ENCODE results near the gene ARFGAP2. TPM values are rescaled to one million over a fixed set of nuclear protein-coding genes. Genes with fewer than 3 reads are reported as not detected.

The ARFGAP2 gene
- total RNA-seq (2021): 122 and 130 TPM in 2 replicates
- Bru-seq, nascent RNA: percentile 89 among the genes with signal in this experiment
- percentile 94 among the genes with signal in this experiment for BruChase-seq, experiment 1, labeled RNA remaining after a 2-hour chase
- percentile 94 among the genes with signal in this experiment for BruChase-seq, experiment 2, labeled RNA remaining after a 6-hour chase
- long read RNA-seq, transcript ARFGAP2-205 (16 exons, 2,976 nt): major isoform, 24 of 155 reads
- long read RNA-seq, partial matches to known transcripts: 14 of 155 reads
- long read RNA-seq, other reads (novel, unspliced or antisense): 115 of 155 reads

DNA sequence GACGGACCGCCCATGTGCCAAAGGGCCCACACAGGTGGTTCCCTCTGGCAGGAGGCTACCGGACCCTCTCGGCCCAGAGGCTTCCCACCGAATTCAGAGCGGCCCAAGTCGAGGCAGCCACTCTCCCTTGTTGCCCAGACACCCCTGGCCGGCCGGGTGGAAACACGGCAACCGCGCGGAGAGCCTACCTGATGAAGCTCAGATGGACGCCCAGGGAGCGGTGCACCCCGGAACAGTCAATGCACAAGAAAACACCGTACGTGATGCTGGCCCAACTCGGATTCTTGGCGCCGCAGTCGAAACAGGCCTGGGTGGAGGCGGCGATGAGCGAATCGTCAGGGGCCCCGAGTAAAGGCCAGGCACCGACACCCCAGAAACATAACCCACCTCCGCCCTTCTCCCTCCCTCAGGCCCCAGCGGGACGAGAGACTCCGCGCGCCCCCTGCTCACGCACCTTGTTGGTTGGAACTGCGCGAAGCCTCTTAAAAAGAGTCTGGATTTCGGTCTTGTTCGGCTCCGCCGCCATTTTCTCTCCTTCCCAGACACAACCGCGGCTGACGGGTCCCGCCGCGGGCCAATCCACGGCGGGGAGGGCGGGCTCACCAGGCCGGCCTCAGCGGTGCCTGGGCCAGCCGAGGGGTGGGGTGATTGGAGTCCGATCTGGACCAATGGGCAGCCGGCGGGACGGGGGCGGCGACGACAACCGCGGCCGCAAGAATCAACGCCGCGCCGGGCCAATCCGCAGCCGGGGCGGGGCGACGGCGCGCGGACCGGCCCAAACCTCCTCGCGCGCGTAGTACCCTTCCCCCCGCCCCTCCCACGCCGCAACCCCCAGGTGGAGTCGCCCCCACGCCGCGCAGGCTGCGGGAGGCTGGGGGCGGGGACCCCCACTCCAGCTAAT, at the start of gene ARFGAP2:
ARFGAP2 (minus strand) TSS at position 552 of the 901 bp plus-strand sequence; CDS start at position 526, 26 bp downstream.
- peak; percentile 85 to 97 for DNase-seq
- Histone ChIP-seq H3K4me3 (peak within 1 kb of the TSS; percentile 95), H3K27ac (peak within 1 kb of the TSS; percentile 77), H3K9me3 (ENCODE audit: insufficient read depth, low read depth) (no peaks in the 10 kb centered on the region), H3K4me2 (peak within 1 kb of the TSS; percentile 95), H3K27me3 (ENCODE audit: insufficient read depth, low read depth) (no peaks in the 10 kb centered on the region), H2AFZ (peak within 1 kb of the TSS; percentile 96), H3K36me3 (ENCODE audit: low read depth) (peaks cover 20% of the 10 kb centered on the region; the same call in 1 of the 2 replicates), H3K4me1 (replicated peaks; ENCODE audit: insufficient read depth) (peaks cover 12% of the 10 kb centered on the region), H3K9me2 (ENCODE audit: insufficient read depth) (no peaks in the 10 kb centered on the region), H3F3A (ENCODE audit: insufficient read depth, low read depth) (peaks cover 38% of the 10 kb centered on the region), H3K79me2 (ENCODE audit: low read depth) (peaks cover 45% of the 10 kb centered on the region), H4K20me1 (ENCODE audit: insufficient read depth) (peaks cover 23% of the 10 kb centered on the region)
- no TSS peak for BruUV-seq (replicated peaks)
- intact Hi-C loops (cut with micrococcal nuclease; ENCODE audit: unreplicated experiment): loop anchor here (1.0 to 2.0 kb wide), 7 partner anchors 18 to 232 kb away; partner anchors contain the start of genes ACP2 and SLC39A13
- TF ChIP-seq EZH2 (IDR thresholded peaks at IDR 0.05; ENCODE audit: low read depth): no peak
- TF ChIP-seq, protein P1, sequence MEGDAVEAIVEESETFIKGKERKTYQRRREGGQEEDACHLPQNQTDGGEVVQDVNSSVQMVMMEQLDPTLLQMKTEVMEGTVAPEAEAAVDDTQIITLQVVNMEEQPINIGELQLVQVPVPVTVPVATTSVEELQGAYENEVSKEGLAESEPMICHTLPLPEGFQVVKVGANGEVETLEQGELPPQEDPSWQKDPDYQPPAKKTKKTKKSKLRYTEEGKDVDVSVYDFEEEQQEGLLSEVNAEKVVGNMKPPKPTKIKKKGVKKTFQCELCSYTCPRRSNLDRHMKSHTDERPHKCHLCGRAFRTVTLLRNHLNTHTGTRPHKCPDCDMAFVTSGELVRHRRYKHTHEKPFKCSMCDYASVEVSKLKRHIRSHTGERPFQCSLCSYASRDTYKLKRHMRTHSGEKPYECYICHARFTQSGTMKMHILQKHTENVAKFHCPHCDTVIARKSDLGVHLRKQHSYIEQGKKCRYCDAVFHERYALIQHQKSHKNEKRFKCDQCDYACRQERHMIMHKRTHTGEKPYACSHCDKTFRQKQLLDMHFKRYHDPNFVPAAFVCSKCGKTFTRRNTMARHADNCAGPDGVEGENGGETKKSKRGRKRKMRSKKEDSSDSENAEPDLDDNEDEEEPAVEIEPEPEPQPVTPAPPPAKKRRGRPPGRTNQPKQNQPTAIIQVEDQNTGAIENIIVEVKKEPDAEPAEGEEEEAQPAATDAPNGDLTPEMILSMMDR (conservative IDR thresholded peaks at IDR 0.05): no peak
- ChIA-PET POLR2A (ENCODE audit: unreplicated experiment) (no interaction called here), CTCF (interaction anchor here (0.6 to 1.8 kb wide), 3 partner anchors 38 to 178 kb away, joined by 6 to 8 read pairs (median 6); partner anchors contain the start of gene DDB2)

DNA sequence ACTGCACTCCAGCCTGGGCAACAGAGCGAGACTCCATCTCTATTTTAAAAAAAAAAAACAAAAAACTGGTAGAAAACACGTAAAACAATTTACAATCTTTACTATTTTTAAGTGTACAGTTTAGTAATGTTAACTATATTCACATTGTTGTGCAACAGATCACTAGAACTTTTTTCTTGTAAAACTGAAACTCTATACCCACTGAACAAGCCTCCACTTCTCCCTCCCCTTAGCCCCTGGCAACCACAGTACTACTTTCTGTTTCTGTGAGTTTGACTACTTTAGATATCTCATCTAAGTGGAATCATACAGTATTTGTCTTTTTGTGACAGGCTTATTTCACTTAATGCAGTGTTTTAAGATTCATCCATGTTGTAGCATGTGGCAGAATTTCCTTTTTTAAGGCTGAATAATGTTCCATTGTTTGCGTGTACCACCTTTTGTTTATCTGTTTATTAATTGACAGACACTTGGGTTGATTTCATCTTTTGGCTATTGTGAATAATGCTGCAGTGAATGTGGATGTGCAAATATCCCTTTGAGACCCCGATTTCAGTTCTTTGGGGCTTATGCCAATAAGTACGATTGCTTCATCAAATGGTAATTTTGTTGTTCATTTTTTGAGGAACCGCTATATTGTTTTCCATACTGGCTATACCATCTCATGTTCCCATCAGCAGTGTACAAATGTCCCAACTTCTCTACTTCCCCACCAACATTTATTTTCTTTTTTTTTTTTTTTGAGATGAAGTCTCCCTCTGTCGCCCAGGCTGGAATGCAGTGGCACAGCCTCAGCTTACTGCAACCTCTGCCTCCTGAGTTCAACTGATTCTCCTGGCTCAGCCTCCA, 49.1 kb upstream of the ARFGAP2 start:
- peaks cover 16% of the 10 kb centered on the region; the same call in 1 of the 2 replicates for H3K36me3 ChIP-seq (ENCODE audit: low read depth)
- H3F3A ChIP-seq (ENCODE audit: insufficient read depth, low read depth): peaks cover 5% of the 10 kb centered on the region
- H2AFZ ChIP-seq: no peak overlapping the region
- no peak for DNase-seq
- H3K27me3 ChIP-seq (ENCODE audit: insufficient read depth, low read depth): no peaks in the 10 kb centered on the region
- POLR2A ChIA-PET (ENCODE audit: unreplicated experiment): interaction anchor here (0.6 kb wide), 1 partner anchor 12 kb away, joined by 6 read pairs; no protein-coding TSS in a partner anchor
- no peaks in the 10 kb centered on the region for H3K9me3 ChIP-seq (ENCODE audit: insufficient read depth, low read depth)
- H3K27ac ChIP-seq: no peak overlapping the region
- CTCF ChIA-PET: interaction anchor here (0.6 kb wide), 1 partner anchor 235 kb away, joined by 3 read pairs; no protein-coding TSS in a partner anchor
- no peaks in the 10 kb centered on the region for H3K9me2 ChIP-seq (ENCODE audit: insufficient read depth)
- H3K4me2 ChIP-seq: no peak overlapping the region
- intact Hi-C loops (cut with micrococcal nuclease; ENCODE audit: unreplicated experiment): no loop called here
- H3K4me1 ChIP-seq (replicated peaks; ENCODE audit: insufficient read depth): peaks cover 4% of the 10 kb centered on the region
- BruUV-seq (replicated peaks): no TSS peak
- no peaks in the 10 kb centered on the region for H4K20me1 ChIP-seq (ENCODE audit: insufficient read depth)
- H3K4me3 ChIP-seq: no peak overlapping the region
- no peaks in the 10 kb centered on the region for H3K79me2 ChIP-seq (ENCODE audit: low read depth)
- TF ChIP-seq, protein P1 (conservative IDR thresholded peaks at IDR 0.05): no peak
- TF ChIP-seq EZH2 (IDR thresholded peaks at IDR 0.05; ENCODE audit: low read depth): no peak
